Karpas-422 (cell line): ENCODE data around the gene ZBTB7B. TPM values are rescaled to one million over a fixed set of nuclear protein-coding genes. Genes with fewer than 3 reads are reported as not detected.
A peak's percentile ranks its signal among the peaks of the same experiment; 100 is the strongest.

Experiments used
- DNase-seq: peaks from one replicate; pipeline ENCODE4 v3.0.0-alpha.2; 2015
- H2AFZ ChIP-seq: fragments of 200-600 bp; sonication (generic); 2 replicates; pipeline ENCODE4 v1.6.1; 2014; ENCODE audit warnings: antibody characterized with exemption, low read length, mixed read lengths
- H3K27ac ChIP-seq: fragments of 200-600 bp; sonication (generic); 2 replicates; pipeline ENCODE4 v1.5.1; 2014; ENCODE audit warnings: mild to moderate bottlenecking, low read length, moderate library complexity
- H3K27me3 ChIP-seq: fragments of 200-600 bp; sonication (generic); 2 replicates; pipeline ENCODE4 v1.6.1; 2014; ENCODE audit warnings: low read length, mixed read lengths
- H3K36me3 ChIP-seq: fragments of 200-600 bp; sonication (generic); 2 replicates; pipeline ENCODE4 v1.6.1; 2014; ENCODE audit warnings: low read length, mixed read lengths; ENCODE audit not compliant: insufficient read depth
- H3K4me1 ChIP-seq: fragments of 200-600 bp; sonication (generic); 2 replicates; pipeline ENCODE4 v1.6.1; 2014; ENCODE audit warnings: mild to moderate bottlenecking, low read length, mixed read lengths
- H3K4me2 ChIP-seq: fragments of 200-600 bp; sonication (generic); 2 replicates; pipeline ENCODE4 v1.6.1; 2014; ENCODE audit warnings: low read length, low read depth, mild to moderate bottlenecking; ENCODE audit not compliant: poor library complexity, severe bottlenecking
- H3K4me3 ChIP-seq: fragments of 200-600 bp; sonication (generic); 2 replicates; pipeline ENCODE4 v1.5.1; 2014; ENCODE audit warnings: mild to moderate bottlenecking, antibody characterized with exemption, low read length, mixed read lengths
- H3K79me2 ChIP-seq: fragments of 200-600 bp; sonication (generic); 2 replicates; pipeline ENCODE4 v1.6.1; 2014; ENCODE audit warnings: mild to moderate bottlenecking, low read length, mixed read lengths
- H3K9ac ChIP-seq: fragments of 200-600 bp; sonication (generic); 2 replicates; pipeline ENCODE4 v1.6.0; 2014; ENCODE audit warnings: low read length
- H3K9me2 ChIP-seq: fragments of 200-600 bp; sonication (generic), shearing (Covaris generic); replicated peaks from 2 replicates; pipeline ENCODE4 v1.6.0; 2014; ENCODE audit warnings: mild to moderate bottlenecking, low read length, moderate library complexity; ENCODE audit not compliant: insufficient read depth
- H3K9me3 ChIP-seq: fragments of 300-700, 200-600 bp; sonication (generic); 2 replicates; pipeline ENCODE4 v1.6.1; 2014; ENCODE audit warnings: low read length, mixed read lengths
- H4K20me1 ChIP-seq: fragments of 200-600 bp; sonication (generic); 2 replicates; pipeline ENCODE4 v1.6.1; 2014; ENCODE audit warnings: mild to moderate bottlenecking, antibody characterized with exemption, low read length, low read depth; ENCODE audit not compliant: insufficient read depth
- total RNA-seq: library from RNA; depleted of rRNA; stranded (reverse); fragments of >200 nt; shearing (Covaris generic); gene quantifications from 2 replicates; pipeline ENCODE4 v1.2.3, GENCODE V29; 2014; ENCODE audit warnings: low replicate concordance

The ZBTB7B gene
- total RNA-seq, 1 experiment from 2014 or later, result 17.1 TPM

DNA sequence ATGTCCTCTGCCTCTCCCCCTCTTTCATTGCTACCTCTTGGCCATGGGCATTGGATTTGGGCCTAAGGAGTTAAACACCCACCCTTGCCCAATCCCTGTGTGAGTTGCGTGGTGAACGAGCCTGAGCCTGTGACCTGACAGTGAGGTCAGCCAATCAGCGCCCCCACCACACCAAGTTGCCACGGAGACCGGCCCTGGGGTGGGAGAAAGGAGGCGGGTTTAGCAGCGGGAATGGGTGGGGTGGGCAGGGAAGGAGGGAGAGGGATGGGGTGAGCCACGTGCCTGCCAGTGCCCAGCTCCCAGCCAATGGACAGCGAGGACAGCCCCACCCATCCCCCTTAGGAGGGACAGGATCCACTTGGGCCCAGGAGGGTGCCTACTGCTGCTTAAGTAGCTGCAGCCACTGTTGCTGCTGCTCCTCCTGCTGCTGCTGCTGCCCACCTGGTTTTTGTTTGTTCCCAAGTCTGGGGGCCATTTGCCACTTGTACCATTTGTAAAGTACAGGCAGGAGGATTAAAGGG lies 9.5 kb downstream of the ZBTB7B start:
- peaks cover 77% of the 10 kb centered on the region for H3K4me1 ChIP-seq
- no peaks in the 10 kb centered on the region for H3K36me3 ChIP-seq
- no peaks in the 10 kb centered on the region for H3K9me3 ChIP-seq
- no peak overlapping the region for H3K9ac ChIP-seq
- H3K79me2 ChIP-seq, result peaks cover 11% of the 10 kb centered on the region; the same call in 1 of the 2 replicates
- H3K9me2 ChIP-seq, result no peaks in the 10 kb centered on the region
- no peaks in the 10 kb centered on the region for H4K20me1 ChIP-seq
- H3K27me3 ChIP-seq, result no peaks in the 10 kb centered on the region
- peak; percentile 69 for DNase-seq
- H3K4me3 ChIP-seq, result no peak overlapping the region
- H3K27ac ChIP-seq, result no peak overlapping the region
- H3K4me2 ChIP-seq, result no peak overlapping the region
- H2AFZ ChIP-seq, result no peak overlapping the region

DNA sequence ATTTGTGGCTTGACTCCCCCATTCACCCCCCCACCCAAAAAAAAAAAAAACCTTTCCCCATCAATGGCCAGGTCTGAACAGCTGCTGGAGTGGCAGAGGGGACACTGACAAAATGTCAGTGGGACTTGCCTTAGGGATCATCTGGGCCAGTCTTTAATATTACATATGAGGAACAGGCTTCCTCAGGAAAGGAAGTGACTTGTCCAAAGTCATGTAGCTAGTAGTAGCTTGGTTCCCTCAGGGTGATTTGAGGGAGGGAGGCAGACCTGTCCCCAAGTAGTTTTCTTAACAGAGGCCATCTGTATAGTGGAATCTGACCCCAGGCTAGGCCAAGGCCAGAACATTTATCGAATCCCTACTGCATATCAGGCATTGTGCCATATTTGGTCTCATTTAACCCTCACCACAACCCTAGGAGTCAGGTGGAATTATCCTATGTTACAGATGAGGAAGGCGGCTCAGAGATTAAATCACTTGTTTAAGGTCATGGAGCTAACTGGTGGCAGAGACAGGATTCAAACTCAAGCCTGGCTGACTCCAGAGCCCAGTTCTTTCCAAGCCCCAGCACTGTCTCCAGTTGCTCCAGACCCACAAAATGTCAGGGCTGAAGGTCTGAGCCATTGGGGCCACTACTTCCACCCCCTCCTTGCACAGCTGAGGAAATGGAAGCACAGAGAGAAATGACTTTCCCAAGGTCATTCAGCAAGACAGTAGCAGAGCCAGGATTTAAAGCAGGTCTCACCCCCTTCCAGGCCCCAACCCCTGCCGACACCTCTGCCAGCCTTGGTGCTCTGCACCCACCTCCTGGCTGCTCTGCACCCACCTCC lies 10.4 kb downstream of the ZBTB7B start:
- Histone ChIP-seq H3K27ac (peak overlapping the region; percentile 40), H3K79me2 (peaks cover 5% of the 10 kb centered on the region; the same call in 1 of the 2 replicates), H3K4me1 (peaks cover 79% of the 10 kb centered on the region), H3K4me3 (no peak overlapping the region), H2AFZ (no peak overlapping the region), H3K36me3 (no peaks in the 10 kb centered on the region), H3K4me2 (no peak overlapping the region), H4K20me1 (no peaks in the 10 kb centered on the region), H3K27me3 (no peaks in the 10 kb centered on the region), H3K9me3 (no peaks in the 10 kb centered on the region), H3K9ac (no peak overlapping the region), H3K9me2 (no peaks in the 10 kb centered on the region)
- DNase-seq, result no peak

DNA sequence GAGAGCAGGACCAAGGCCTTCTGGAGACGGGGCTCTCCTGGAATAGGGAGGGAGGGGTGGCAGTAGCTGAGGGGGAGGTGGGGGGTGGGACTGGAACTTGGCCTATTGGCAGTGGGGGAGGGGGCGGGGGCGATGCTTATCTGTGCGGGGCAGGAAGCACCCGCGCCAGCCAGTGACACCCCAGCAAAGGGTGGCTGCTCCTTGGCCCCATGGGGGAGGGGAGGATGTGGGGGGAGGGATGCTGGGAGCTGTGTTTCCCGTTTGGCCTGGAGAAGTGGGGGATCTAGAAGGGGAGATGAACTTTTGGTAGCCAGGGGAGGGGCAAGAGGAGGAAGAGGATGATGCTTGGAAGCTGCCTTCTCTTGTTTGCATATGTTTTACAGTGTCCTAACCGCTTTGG lies 11.0 kb downstream of the ZBTB7B start:
- Histone ChIP-seq H3K9me3 (no peaks in the 10 kb centered on the region), H2AFZ (no peak overlapping the region), H3K9ac (no peak overlapping the region), H3K36me3 (no peaks in the 10 kb centered on the region), H3K79me2 (no peaks in the 10 kb centered on the region), H3K4me3 (no peak overlapping the region), H3K4me2 (no peak overlapping the region), H3K4me1 (peaks cover 78% of the 10 kb centered on the region), H3K27me3 (no peaks in the 10 kb centered on the region), H3K9me2 (no peaks in the 10 kb centered on the region), H3K27ac (peak overlapping the region; percentile 40; the same call in 1 of the 2 replicates), H4K20me1 (no peaks in the 10 kb centered on the region)
- no peak for DNase-seq

DNA sequence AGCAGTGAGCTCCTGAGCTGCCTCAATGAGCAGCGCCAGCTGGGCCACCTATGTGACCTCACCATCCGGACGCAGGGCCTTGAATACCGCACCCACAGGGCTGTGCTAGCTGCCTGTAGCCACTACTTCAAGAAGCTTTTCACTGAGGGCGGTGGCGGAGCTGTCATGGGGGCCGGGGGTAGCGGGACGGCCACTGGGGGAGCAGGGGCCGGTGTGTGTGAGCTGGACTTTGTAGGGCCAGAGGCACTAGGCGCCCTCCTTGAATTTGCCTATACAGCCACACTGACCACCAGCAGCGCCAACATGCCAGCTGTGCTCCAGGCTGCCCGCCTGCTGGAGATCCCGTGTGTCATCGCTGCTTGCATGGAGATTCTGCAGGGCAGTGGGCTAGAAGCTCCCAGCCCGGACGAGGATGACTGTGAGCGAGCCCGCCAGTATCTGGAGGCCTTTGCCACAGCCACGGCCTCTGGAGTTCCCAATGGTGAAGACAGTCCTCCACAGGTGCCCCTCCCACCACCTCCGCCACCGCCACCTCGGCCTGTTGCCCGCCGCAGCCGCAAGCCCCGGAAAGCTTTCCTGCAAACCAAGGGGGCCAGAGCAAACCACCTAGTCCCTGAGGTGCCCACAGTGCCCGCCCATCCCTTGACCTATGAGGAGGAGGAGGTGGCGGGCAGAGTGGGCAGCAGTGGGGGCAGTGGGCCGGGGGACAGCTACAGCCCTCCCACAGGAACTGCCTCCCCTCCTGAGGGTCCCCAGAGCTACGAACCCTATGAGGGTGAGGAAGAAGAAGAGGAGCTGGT lies 12.3 kb downstream of the ZBTB7B start:
- Histone ChIP-seq H3K27ac (no peak overlapping the region), H3K4me3 (no peak overlapping the region), H3K4me1 (peaks cover 70% of the 10 kb centered on the region)

DNA sequence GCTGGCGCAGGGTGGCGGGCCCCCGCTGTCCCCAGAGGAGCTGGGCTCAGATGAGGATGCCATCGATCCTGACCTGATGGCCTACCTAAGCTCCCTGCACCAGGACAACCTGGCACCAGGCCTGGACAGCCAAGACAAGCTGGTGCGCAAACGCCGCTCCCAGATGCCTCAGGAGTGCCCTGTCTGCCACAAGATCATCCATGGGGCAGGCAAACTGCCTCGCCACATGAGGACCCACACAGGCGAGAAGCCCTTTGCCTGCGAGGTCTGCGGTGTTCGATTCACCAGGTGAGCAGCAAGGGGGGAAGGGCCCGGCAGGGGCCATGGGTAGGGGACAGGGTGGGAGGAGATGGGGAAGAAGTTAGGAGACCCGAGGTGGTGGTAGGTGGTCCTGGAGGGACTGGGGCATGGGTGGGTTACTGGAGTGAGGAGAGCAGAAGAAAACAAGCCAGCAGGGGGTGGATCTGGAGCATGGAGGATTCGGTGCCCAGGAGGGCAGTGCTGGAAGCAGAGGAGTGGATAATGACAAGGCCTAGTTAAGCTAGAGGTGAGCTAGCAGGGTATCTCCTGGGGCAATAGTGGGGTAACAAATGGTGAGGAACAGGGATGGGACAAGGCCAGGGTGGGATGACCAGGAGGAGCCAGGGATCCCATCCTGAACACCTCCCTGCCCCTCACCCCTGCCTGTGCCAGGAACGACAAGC lies 13.1 kb downstream of the ZBTB7B start:
- no peak overlapping the region for H3K4me2 ChIP-seq
- no peak overlapping the region for H3K4me3 ChIP-seq
- H3K9me3 ChIP-seq, result no peaks in the 10 kb centered on the region
- H3K27ac ChIP-seq, result no peak overlapping the region
- H3K36me3 ChIP-seq, result 0 out of 2 replicates have a peak, but pooled peaks cover 3% of the 10 kb centered on the region
- no peaks in the 10 kb centered on the region for H3K9me2 ChIP-seq
- DNase-seq, result no peak
- no peaks in the 10 kb centered on the region; the same call in 1 of the 2 replicates for H4K20me1 ChIP-seq
- no peak overlapping the region for H2AFZ ChIP-seq
- H3K4me1 ChIP-seq, result peaks cover 62% of the 10 kb centered on the region
- H3K27me3 ChIP-seq, result no peaks in the 10 kb centered on the region
- no peak overlapping the region for H3K9ac ChIP-seq
- H3K79me2 ChIP-seq, result no peaks in the 10 kb centered on the region

More for the DNA sequence above, 12.3 kb downstream of the ZBTB7B start:
- no peaks in the 10 kb centered on the region for H3K27me3 ChIP-seq
- H3K9ac ChIP-seq, result no peak overlapping the region
- H2AFZ ChIP-seq, result no peak overlapping the region
- H4K20me1 ChIP-seq, result no peaks in the 10 kb centered on the region; the same call in 1 of the 2 replicates
- no peak overlapping the region for H3K4me2 ChIP-seq
- H3K79me2 ChIP-seq, result no peaks in the 10 kb centered on the region
- 0 out of 2 replicates have a peak, but pooled peaks cover 3% of the 10 kb centered on the region for H3K36me3 ChIP-seq
- H3K9me2 ChIP-seq, result no peaks in the 10 kb centered on the region
- no peaks in the 10 kb centered on the region for H3K9me3 ChIP-seq
- DNase-seq, result no peak

DNA sequence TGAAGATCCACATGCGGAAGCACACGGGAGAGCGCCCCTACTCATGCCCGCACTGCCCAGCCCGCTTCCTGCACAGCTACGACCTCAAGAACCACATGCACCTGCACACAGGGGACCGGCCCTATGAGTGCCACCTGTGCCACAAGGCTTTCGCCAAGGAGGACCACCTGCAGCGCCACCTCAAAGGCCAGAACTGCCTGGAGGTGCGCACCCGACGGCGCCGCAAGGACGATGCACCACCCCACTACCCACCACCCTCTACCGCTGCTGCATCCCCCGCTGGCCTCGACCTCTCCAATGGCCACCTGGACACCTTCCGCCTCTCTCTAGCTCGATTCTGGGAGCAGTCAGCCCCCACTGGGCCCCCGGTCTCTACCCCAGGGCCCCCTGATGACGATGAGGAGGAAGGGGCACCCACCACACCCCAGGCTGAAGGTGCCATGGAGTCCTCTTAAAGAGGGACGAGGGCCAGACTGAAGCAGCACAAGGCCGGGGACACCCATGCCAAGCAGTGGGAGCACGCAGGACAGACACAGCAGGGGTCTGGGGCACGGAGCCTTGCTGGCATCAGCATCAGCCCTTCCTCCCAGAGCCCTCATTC lies 13.7 kb downstream of the ZBTB7B start:
- H3K27ac ChIP-seq, result peak overlapping the region; percentile 87
- no peak for DNase-seq

DNA sequence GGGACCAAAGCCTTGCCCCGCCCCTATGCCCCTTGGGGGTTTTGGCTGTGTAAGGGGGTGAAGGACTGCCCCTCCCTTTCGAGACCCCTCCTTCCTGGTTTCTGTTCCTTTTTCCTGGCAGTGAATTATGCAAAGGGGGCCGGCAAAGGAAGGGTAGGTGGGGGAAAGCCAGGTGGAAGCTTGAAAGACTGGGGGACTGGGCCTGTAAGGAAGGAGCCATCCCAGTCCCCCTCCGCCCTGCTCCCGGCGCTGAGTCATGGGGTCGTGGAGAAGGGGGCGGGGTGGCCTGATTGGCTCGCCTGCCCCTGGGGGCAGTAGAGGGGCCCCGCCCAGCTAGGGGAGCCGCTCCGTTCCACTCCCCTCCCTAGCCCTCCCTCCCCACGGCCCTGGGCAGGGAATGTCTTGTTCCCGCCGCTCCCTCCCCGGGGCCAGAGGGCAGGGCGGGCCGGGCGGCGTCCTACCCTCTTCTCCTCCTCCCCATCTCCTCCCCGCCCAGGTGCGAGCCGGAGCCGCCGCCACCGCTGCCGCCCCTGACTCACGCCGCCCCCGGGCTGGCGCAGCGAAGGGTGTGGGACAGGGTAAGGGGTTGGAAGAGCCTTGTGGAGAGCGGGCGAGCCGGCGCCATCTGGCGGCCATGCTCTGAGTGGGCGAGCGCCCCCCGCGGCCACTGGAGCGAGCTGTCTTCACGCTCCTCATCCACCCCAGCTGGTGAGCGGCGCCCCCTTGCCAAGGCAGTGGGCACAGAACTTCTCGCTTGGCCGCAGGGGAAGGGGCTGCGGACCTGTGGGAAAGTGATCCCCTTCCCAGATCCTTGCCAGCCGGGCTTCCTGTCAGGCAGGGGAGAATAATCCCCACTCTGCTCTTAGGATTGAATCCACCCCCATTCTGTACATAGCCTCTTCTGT lies 14.7 kb downstream of the ZBTB7B start:
- H3K27me3 ChIP-seq, result no peaks in the 10 kb centered on the region
- H3K27ac ChIP-seq, result peak overlapping the region; percentile 87
- no peaks in the 10 kb centered on the region for H3K79me2 ChIP-seq
- peak; percentile 93 for DNase-seq
- H3K9ac ChIP-seq, result peak overlapping the region; percentile 67
- H3K9me3 ChIP-seq, result no peaks in the 10 kb centered on the region
- no peaks in the 10 kb centered on the region; the same call in 1 of the 2 replicates for H4K20me1 ChIP-seq
- H3K4me3 ChIP-seq, result peak overlapping the region; percentile 59
- peak overlapping the region; percentile 69 for H3K4me2 ChIP-seq
- no peaks in the 10 kb centered on the region for H3K9me2 ChIP-seq
- no peak overlapping the region for H2AFZ ChIP-seq
- H3K4me1 ChIP-seq, result peaks cover 46% of the 10 kb centered on the region
- H3K36me3 ChIP-seq, result 0 out of 2 replicates have a peak, but pooled peaks cover 3% of the 10 kb centered on the region

More for the DNA sequence above, 13.7 kb downstream of the ZBTB7B start:
- 0 out of 2 replicates have a peak, but pooled peaks cover 3% of the 10 kb centered on the region for H3K36me3 ChIP-seq
- peak overlapping the region; percentile 69 for H3K4me2 ChIP-seq
- H4K20me1 ChIP-seq, result no peaks in the 10 kb centered on the region; the same call in 1 of the 2 replicates
- no peaks in the 10 kb centered on the region for H3K9me3 ChIP-seq
- H3K4me3 ChIP-seq, result no peak overlapping the region
- no peak overlapping the region for H3K9ac ChIP-seq
- H3K9me2 ChIP-seq, result no peaks in the 10 kb centered on the region
- H3K79me2 ChIP-seq, result no peaks in the 10 kb centered on the region
- H2AFZ ChIP-seq, result no peak overlapping the region
- peaks cover 56% of the 10 kb centered on the region for H3K4me1 ChIP-seq
- H3K27me3 ChIP-seq, result no peaks in the 10 kb centered on the region
